ENCODE results near the gene SLC12A8. TPM values are rescaled to one million over a fixed set of nuclear protein-coding genes. Genes with fewer than 3 reads are reported as not detected.
A peak's percentile ranks its signal among the peaks of the same experiment; 100 is the strongest.

SLC12A8 gene
- polyA plus RNA-seq, 1 of the 3 experiments (the other 2 are of a cell fraction): 7.5 TPM

DNA sequence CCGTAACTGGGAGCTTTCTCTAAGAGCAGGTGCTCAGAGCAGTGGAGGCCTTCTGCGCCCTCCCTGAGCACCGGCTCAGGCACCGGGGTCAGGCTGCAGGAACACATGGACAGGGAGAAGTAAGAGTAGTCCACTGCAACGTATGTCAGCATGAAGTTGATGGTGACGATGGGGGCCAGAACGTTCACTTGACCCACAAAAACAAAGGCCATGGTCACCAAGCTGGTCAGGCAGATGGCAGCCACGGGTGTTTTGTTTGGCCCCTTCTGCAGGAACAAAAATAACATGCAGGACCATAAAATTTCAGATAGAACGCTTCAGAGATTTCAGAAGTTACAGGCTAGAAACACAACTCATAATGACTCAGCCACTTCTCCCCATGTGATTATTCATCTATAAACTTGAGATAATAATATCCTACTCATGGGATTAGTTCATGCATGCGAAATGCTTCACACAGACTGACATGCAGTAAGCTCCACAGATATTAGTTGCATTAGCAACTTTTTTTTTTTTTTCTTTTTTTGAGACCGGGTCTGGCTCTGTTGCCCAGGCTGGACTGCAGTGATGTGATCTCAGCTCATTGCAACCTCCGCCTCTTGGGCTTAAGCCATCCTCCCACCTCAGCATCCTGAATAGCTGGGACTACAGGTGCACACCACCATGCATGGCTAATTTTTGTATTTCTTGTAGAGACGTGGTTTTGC lies 104.5 kb downstream of the SLC12A8 start (continued):
- TF ChIP-seq, protein P1, sequence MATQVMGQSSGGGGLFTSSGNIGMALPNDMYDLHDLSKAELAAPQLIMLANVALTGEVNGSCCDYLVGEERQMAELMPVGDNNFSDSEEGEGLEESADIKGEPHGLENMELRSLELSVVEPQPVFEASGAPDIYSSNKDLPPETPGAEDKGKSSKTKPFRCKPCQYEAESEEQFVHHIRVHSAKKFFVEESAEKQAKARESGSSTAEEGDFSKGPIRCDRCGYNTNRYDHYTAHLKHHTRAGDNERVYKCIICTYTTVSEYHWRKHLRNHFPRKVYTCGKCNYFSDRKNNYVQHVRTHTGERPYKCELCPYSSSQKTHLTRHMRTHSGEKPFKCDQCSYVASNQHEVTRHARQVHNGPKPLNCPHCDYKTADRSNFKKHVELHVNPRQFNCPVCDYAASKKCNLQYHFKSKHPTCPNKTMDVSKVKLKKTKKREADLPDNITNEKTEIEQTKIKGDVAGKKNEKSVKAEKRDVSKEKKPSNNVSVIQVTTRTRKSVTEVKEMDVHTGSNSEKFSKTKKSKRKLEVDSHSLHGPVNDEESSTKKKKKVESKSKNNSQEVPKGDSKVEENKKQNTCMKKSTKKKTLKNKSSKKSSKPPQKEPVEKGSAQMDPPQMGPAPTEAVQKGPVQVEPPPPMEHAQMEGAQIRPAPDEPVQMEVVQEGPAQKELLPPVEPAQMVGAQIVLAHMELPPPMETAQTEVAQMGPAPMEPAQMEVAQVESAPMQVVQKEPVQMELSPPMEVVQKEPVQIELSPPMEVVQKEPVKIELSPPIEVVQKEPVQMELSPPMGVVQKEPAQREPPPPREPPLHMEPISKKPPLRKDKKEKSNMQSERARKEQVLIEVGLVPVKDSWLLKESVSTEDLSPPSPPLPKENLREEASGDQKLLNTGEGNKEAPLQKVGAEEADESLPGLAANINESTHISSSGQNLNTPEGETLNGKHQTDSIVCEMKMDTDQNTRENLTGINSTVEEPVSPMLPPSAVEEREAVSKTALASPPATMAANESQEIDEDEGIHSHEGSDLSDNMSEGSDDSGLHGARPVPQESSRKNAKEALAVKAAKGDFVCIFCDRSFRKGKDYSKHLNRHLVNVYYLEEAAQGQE (IDR thresholded peaks at IDR 0.05; ENCODE audit: low read depth, low read length): no peak
- TF ChIP-seq RCOR1 (IDR thresholded peaks at IDR 0.05; ENCODE audit: low read length) (no peak), GABPA (IDR thresholded peaks at IDR 0.05; ENCODE audit: low read depth) (no peak), NRF1 (IDR thresholded peaks at IDR 0.05; ENCODE audit: low read depth, low read length) (no peak), RXRA (IDR thresholded peaks at IDR 0.05; ENCODE audit: borderline replicate concordance, low read depth) (no peak), SMC3 (IDR thresholded peaks at IDR 0.05; ENCODE audit: low read depth, low read length) (no peak), NFIC (IDR thresholded peaks at IDR 0.05; ENCODE audit: borderline replicate concordance) (peak; percentile 16; the same call in 1 of the 2 replicates), FOXM1 (IDR thresholded peaks at IDR 0.05; ENCODE audit: low read depth) (no peak), FOXJ3 (CRISPR knock-in tag; IDR thresholded peaks at IDR 0.05) (no peak), EZH2phosphoT487 (IDR thresholded peaks at IDR 0.05; ENCODE audit: borderline replicate concordance, low read depth) (no peak), CHD2 (IDR thresholded peaks at IDR 0.05; ENCODE audit: low read length, partially characterized antibody) (no peak)
- TF ChIP-seq, protein P2, sequence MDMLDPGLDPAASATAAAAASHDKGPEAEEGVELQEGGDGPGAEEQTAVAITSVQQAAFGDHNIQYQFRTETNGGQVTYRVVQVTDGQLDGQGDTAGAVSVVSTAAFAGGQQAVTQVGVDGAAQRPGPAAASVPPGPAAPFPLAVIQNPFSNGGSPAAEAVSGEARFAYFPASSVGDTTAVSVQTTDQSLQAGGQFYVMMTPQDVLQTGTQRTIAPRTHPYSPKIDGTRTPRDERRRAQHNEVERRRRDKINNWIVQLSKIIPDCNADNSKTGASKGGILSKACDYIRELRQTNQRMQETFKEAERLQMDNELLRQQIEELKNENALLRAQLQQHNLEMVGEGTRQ (IDR thresholded peaks at IDR 0.05; ENCODE audit: borderline replicate concordance, low read depth, low read length): no peak
- TF ChIP-seq, protein P3, sequence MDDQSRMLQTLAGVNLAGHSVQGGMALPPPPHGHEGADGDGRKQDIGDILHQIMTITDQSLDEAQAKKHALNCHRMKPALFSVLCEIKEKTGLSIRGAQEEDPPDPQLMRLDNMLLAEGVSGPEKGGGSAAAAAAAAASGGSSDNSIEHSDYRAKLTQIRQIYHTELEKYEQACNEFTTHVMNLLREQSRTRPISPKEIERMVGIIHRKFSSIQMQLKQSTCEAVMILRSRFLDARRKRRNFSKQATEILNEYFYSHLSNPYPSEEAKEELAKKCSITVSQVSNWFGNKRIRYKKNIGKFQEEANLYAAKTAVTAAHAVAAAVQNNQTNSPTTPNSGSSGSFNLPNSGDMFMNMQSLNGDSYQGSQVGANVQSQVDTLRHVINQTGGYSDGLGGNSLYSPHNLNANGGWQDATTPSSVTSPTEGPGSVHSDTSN (IDR thresholded peaks at IDR 0.05): peak; percentile 35; the same call in 1 of the 2 replicates
- TF ChIP-seq, protein P4, sequence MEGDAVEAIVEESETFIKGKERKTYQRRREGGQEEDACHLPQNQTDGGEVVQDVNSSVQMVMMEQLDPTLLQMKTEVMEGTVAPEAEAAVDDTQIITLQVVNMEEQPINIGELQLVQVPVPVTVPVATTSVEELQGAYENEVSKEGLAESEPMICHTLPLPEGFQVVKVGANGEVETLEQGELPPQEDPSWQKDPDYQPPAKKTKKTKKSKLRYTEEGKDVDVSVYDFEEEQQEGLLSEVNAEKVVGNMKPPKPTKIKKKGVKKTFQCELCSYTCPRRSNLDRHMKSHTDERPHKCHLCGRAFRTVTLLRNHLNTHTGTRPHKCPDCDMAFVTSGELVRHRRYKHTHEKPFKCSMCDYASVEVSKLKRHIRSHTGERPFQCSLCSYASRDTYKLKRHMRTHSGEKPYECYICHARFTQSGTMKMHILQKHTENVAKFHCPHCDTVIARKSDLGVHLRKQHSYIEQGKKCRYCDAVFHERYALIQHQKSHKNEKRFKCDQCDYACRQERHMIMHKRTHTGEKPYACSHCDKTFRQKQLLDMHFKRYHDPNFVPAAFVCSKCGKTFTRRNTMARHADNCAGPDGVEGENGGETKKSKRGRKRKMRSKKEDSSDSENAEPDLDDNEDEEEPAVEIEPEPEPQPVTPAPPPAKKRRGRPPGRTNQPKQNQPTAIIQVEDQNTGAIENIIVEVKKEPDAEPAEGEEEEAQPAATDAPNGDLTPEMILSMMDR (IDR thresholded peaks at IDR 0.05): no peak

Data from SK-N-SH (cell line).